HG02852 (cell line): ENCODE measurements around the gene COA6.
"Not testable (repeated sequence)": the region's sequence is repeated elsewhere in the genome, so short reads cannot be mapped to it uniquely, and the experiment has no call there.

Experiments used
- ATAC-seq: cut with Tn5 transposase; IDR thresholded peaks from one replicate; pipeline ENCODE4 v1.9.1; 2021; ENCODE audit warnings: mild to moderate bottlenecking, moderate library complexity; ENCODE audit not compliant: unreplicated experiment

COA6 gene

GRCh38 chr1:234373064-234373958 is at the start of gene COA6:
Gene COA6, plus strand, starts transcription at chr1:234373456. Its CDS starts 11 bp downstream, at chr1:234373467.
- ATAC-seq = peak; percentile 92

- no peak for ATAC-seq
Observed at GRCh38 chr1:234324821-234325220, 48.4 kb upstream of the COA6 start.

GRCh38 chr1:234325878-234326496 is 47.3 kb upstream of the COA6 start:
- ATAC-seq = peak; percentile 45

GRCh38 chr1:234326497-234327366 is 46.5 kb upstream of the COA6 start:
- peak; percentile 80 for ATAC-seq

GRCh38 chr1:234327577-234328164 is 45.6 kb upstream of the COA6 start:
- no peak for ATAC-seq

GRCh38 chr1:234330843-234331215 is 42.4 kb upstream of the COA6 start:
- ATAC-seq = no peak

GRCh38 chr1:234331507-234331906 is 41.7 kb upstream of the COA6 start:
- no peak for ATAC-seq

- no peak for ATAC-seq
Observed at GRCh38 chr1:234336359-234336758, 36.9 kb upstream of the COA6 start.

- no peak for ATAC-seq
Observed at GRCh38 chr1:234337233-234337632, 36.0 kb upstream of the COA6 start.

- ATAC-seq = no peak
Observed at GRCh38 chr1:234340528-234340927, 32.7 kb upstream of the COA6 start.

GRCh38 chr1:234342774-234343173 is 30.5 kb upstream of the COA6 start:
- no peak for ATAC-seq

GRCh38 chr1:234345237-234345636 is 28.0 kb upstream of the COA6 start:
- no peak for ATAC-seq

- no peak for ATAC-seq
Observed at GRCh38 chr1:234348964-234349363, 24.3 kb upstream of the COA6 start.

GRCh38 chr1:234355782-234356510 is 17.3 kb upstream of the COA6 start:
- no peak for ATAC-seq

GRCh38 chr1:234356615-234357269 is 16.5 kb upstream of the COA6 start:
- ATAC-seq = not testable (repeated sequence)

- no peak for ATAC-seq
Observed at GRCh38 chr1:234357831-234358230, 15.4 kb upstream of the COA6 start.

- no peak for ATAC-seq
Observed at GRCh38 chr1:234361102-234361603, 12.1 kb upstream of the COA6 start.

GRCh38 chr1:234362558-234362957 is 10.7 kb upstream of the COA6 start:
- ATAC-seq = no peak

- ATAC-seq = no peak
Observed at GRCh38 chr1:234368320-234369032, 4.8 kb upstream of the COA6 start.
